ENCODE data around the gene AFDN.

The AFDN gene

DNA sequence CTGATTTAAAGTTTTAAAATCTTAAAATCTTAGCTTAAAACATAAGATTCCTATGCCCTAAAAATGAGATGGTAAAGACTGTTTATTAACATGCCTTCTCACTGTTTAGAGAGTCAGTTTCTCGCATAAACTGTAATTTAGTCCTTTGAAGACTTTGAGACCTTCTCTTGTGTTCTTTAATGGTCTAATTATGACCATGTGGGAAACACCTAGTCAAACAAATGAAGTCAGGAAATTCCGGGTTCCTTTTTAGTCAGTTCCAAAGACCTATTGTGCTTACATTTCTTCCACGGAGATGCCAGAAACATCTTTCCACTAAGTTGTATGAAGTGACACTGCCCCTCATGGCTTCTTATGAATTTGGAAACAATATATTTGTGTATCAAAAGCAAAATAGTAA lies 106.6 kb downstream of the AFDN start:
- H3K9me3 ChIP-seq (ENCODE audit: severe bottlenecking) = no peaks in the 10 kb centered on the region
- no peak for DNase-seq (ENCODE audit: low spot score)
- ATAC-seq (ENCODE audit: low read depth) = no peak
- H3K4me3 ChIP-seq (ENCODE audit: severe bottlenecking) = no peak overlapping the region
- H3K27ac ChIP-seq (ENCODE audit: poor library complexity, severe bottlenecking) = no peak overlapping the region
- TF ChIP-seq, protein P1, sequence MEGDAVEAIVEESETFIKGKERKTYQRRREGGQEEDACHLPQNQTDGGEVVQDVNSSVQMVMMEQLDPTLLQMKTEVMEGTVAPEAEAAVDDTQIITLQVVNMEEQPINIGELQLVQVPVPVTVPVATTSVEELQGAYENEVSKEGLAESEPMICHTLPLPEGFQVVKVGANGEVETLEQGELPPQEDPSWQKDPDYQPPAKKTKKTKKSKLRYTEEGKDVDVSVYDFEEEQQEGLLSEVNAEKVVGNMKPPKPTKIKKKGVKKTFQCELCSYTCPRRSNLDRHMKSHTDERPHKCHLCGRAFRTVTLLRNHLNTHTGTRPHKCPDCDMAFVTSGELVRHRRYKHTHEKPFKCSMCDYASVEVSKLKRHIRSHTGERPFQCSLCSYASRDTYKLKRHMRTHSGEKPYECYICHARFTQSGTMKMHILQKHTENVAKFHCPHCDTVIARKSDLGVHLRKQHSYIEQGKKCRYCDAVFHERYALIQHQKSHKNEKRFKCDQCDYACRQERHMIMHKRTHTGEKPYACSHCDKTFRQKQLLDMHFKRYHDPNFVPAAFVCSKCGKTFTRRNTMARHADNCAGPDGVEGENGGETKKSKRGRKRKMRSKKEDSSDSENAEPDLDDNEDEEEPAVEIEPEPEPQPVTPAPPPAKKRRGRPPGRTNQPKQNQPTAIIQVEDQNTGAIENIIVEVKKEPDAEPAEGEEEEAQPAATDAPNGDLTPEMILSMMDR (IDR thresholded peaks at IDR 0.05; ENCODE audit: poor library complexity, severe bottlenecking) = no peak
- H3K4me1 ChIP-seq (ENCODE audit: insufficient read depth, poor library complexity, severe bottlenecking) = peaks cover 20% of the 10 kb centered on the region
- peaks cover 41% of the 10 kb centered on the region for H3K36me3 ChIP-seq (ENCODE audit: low read depth)
- no peaks in the 10 kb centered on the region for H3K27me3 ChIP-seq (ENCODE audit: insufficient read depth, poor library complexity, severe bottlenecking)

DNA sequence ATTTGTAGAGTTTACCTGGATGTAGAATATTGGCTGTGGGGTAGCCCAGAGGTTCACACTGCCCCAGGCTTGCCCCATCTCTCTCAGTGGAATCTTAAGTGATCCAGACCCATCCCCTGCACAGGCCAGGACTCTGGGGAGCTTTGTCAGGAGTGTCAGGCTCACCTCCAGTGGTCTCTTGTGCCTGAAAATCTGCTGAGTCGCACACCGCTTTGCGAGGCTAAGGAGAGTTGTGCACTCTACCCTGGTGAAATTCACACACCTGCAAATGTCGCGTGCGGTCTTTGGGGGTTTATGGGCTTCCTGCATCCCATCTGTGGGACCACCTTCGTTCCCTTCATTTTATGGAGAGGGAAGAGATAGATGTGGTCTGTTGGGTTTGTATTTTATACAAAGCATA lies 107.1 kb downstream of the AFDN start:
- Histone ChIP-seq H3K9me3 (ENCODE audit: severe bottlenecking) (no peaks in the 10 kb centered on the region), H3K27ac (ENCODE audit: poor library complexity, severe bottlenecking) (no peak overlapping the region), H3K27me3 (ENCODE audit: insufficient read depth, poor library complexity, severe bottlenecking) (no peaks in the 10 kb centered on the region), H3K36me3 (ENCODE audit: low read depth) (peaks cover 41% of the 10 kb centered on the region), H3K4me3 (ENCODE audit: severe bottlenecking) (no peak overlapping the region), H3K4me1 (ENCODE audit: insufficient read depth, poor library complexity, severe bottlenecking) (peaks cover 22% of the 10 kb centered on the region)
- DNase-seq (ENCODE audit: low spot score) (no peak), ATAC-seq (ENCODE audit: low read depth) (no peak)
- TF ChIP-seq, protein P1 (IDR thresholded peaks at IDR 0.05; ENCODE audit: poor library complexity, severe bottlenecking) = no peak

DNA sequence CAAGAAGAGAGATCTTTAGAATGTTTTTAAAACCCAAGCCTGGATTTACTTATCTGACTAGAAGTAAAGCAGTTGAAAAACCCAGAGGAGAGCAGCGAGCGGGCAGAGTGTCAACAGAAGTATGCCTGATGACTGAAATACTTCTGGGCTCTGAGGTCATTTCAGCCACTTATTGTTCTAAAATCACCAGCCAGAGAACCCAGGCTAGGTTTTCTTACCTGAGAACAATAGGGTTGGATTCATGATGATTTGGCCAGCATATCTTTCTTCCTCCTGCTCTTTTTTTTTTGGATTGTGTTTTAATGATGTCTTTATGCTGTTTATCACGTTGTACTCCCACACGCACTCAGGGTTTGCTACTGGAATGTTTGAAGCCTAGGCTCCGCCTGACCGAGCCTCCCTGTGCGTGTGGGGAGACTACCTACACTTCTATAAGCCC lies 107.7 kb downstream of the AFDN start:
- Histone ChIP-seq H3K4me3 (ENCODE audit: severe bottlenecking) (no peak overlapping the region), H3K4me1 (ENCODE audit: insufficient read depth, poor library complexity, severe bottlenecking) (peaks cover 22% of the 10 kb centered on the region), H3K27me3 (ENCODE audit: insufficient read depth, poor library complexity, severe bottlenecking) (no peaks in the 10 kb centered on the region), H3K36me3 (ENCODE audit: low read depth) (peaks cover 46% of the 10 kb centered on the region), H3K9me3 (ENCODE audit: severe bottlenecking) (no peaks in the 10 kb centered on the region), H3K27ac (ENCODE audit: poor library complexity, severe bottlenecking) (no peak overlapping the region)
- no peak for ATAC-seq (ENCODE audit: low read depth)
- no peak for DNase-seq (ENCODE audit: low spot score)
- TF ChIP-seq, protein P1 (IDR thresholded peaks at IDR 0.05; ENCODE audit: poor library complexity, severe bottlenecking) = no peak

DNA sequence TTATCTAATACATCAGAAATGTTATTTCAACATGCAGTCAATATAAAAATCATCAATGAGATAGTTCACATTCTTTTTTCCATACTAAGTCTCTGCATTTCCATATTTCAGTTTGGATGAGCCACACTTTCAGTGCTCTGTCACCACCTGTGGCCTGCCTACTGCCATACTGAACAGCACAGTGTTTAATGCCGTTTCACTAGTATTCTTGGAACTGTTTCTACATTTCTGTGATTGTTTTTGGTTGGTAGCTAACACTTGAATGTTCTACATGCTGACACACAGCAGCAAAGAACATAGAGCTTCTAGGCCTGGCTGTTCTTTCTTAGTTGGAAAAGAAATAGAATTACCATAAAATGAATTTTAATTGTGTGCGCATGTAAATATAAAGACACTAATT lies 109.3 kb downstream of the AFDN start:
- TF ChIP-seq, protein P1 (IDR thresholded peaks at IDR 0.05; ENCODE audit: poor library complexity, severe bottlenecking) = no peak
- Histone ChIP-seq H3K27me3 (ENCODE audit: insufficient read depth, poor library complexity, severe bottlenecking) (no peaks in the 10 kb centered on the region), H3K27ac (ENCODE audit: poor library complexity, severe bottlenecking) (no peak overlapping the region), H3K36me3 (ENCODE audit: low read depth) (peaks cover 39% of the 10 kb centered on the region), H3K9me3 (ENCODE audit: severe bottlenecking) (no peaks in the 10 kb centered on the region), H3K4me3 (ENCODE audit: severe bottlenecking) (no peak overlapping the region), H3K4me1 (ENCODE audit: insufficient read depth, poor library complexity, severe bottlenecking) (peaks cover 22% of the 10 kb centered on the region)
- DNase-seq (ENCODE audit: low spot score) (no peak), ATAC-seq (ENCODE audit: low read depth) (no peak)

DNA sequence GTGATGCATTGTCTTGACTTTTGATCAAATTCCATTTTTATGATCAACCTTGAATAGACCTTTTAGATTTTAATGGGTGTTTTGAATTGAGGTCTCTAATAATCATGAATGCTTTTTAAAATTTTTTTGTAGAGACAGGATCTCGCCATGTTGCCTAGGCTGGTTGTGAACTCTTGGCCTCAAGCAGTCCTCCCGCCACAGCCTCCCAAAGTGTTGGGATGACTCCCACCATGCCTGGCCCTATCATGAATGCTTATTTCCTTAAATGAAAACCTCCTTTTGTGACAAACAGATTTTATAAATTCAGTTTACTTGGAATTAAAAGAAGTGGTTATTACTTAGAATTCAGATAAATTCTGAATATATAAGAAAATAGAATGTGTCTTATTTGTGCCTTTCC lies 110.6 kb downstream of the AFDN start:
- no peak for ATAC-seq (ENCODE audit: low read depth)
- TF ChIP-seq, protein P1 (IDR thresholded peaks at IDR 0.05; ENCODE audit: poor library complexity, severe bottlenecking) = no peak
- H3K9me3 ChIP-seq (ENCODE audit: severe bottlenecking) = no peaks in the 10 kb centered on the region
- peaks cover 22% of the 10 kb centered on the region for H3K4me1 ChIP-seq (ENCODE audit: insufficient read depth, poor library complexity, severe bottlenecking)
- H3K27ac ChIP-seq (ENCODE audit: poor library complexity, severe bottlenecking) = peak overlapping the region; percentile 48
- no peak for DNase-seq (ENCODE audit: low spot score)
- peaks cover 29% of the 10 kb centered on the region for H3K36me3 ChIP-seq (ENCODE audit: low read depth)
- H3K4me3 ChIP-seq (ENCODE audit: severe bottlenecking) = no peak overlapping the region
- no peaks in the 10 kb centered on the region for H3K27me3 ChIP-seq (ENCODE audit: insufficient read depth, poor library complexity, severe bottlenecking)
